Panc1 (cell line): ENCODE data around the gene ENTPD6.

ENCODE experiments used
- CTCF ChIP-seq: fragments of 450-650 bp; IDR thresholded peaks from 2 replicates; pipeline ENCODE4 v1.5.1; 2017; ENCODE audit warnings: mild to moderate bottlenecking
- POLR2AphosphoS5 ChIP-seq: IDR thresholded peaks from 2 replicates; pipeline ENCODE4 v1.6.1; 2012; ENCODE audit warnings: mild to moderate bottlenecking, low read depth, low read length, moderate library complexity

DNA sequence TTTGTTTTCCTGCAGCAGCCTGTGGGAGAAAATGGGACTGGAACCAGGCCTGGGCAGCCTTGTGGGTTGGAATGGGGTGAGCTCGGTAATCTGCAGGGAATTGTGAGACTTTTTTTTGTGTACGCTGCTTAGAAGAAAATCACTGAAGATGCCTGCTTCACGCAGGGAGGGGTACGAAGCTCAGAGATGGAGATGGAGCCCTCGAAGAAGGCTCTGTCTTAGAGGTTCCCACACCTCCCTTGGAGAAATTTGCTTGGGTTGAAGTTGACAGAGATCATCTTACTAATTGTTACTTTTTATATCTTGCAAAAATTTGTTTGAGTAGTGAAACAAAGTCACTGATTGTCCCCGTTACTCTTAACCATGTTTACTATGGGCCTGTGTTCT lies 53.3 kb downstream of the ENTPD6 start:
- TF ChIP-seq POLR2AphosphoS5 (no peak), CTCF (no peak)
